HT-29 (cell line): ENCODE results near the gene NECTIN1. TPM values are rescaled to one million over a fixed set of nuclear protein-coding genes. Genes with fewer than 3 reads are reported as not detected.

Experiments
- DNase-seq: peaks from one replicate; pipeline ENCODE4 v3.0.0-alpha.2; 2015; ENCODE audit warnings: low spot score
- total RNA-seq: library from RNA; depleted of rRNA; stranded (reverse); fragments of >200 nt; shearing (Covaris generic); gene quantifications from 2 replicates; pipeline ENCODE4 v1.2.3, GENCODE V29; 2014

NECTIN1 gene
- total RNA-seq, 1 experiment from 2014 or later, result 46.5 TPM

- peak; percentile 66 for DNase-seq
Measured at GRCh38 chr11:119713359-119714040, 15.5 kb downstream of the NECTIN1 start.

- no peak for DNase-seq
Measured at GRCh38 chr11:119712459-119713358, 16.3 kb downstream of the NECTIN1 start.

- no peak for DNase-seq
Measured at GRCh38 chr11:119712006-119712405, 17.0 kb downstream of the NECTIN1 start.

GRCh38 chr11:119711476-119711875, 17.5 kb downstream of the NECTIN1 start:
- DNase-seq, result no peak

GRCh38 chr11:119710417-119710816, 18.6 kb downstream of the NECTIN1 start:
- no peak for DNase-seq

- DNase-seq, result no peak
Measured at GRCh38 chr11:119709638-119710346, 19.2 kb downstream of the NECTIN1 start.

- DNase-seq, result no peak
Measured at GRCh38 chr11:119709171-119709570, 19.8 kb downstream of the NECTIN1 start.

GRCh38 chr11:119708384-119708783, 20.6 kb downstream of the NECTIN1 start:
- no peak for DNase-seq

- DNase-seq, result no peak
Measured at GRCh38 chr11:119706887-119707286, 22.1 kb downstream of the NECTIN1 start.

- no peak for DNase-seq
Measured at GRCh38 chr11:119706029-119706428, 23.0 kb downstream of the NECTIN1 start.

GRCh38 chr11:119705362-119705761, 23.6 kb downstream of the NECTIN1 start:
- no peak for DNase-seq

GRCh38 chr11:119704849-119705248, 24.2 kb downstream of the NECTIN1 start:
- no peak for DNase-seq

GRCh38 chr11:119701591-119702549, 27.1 kb downstream of the NECTIN1 start:
- DNase-seq, result peak; percentile 54

- DNase-seq, result no peak
Measured at GRCh38 chr11:119700536-119701346, 28.3 kb downstream of the NECTIN1 start.

GRCh38 chr11:119700030-119700429, 29.0 kb downstream of the NECTIN1 start:
- no peak for DNase-seq

GRCh38 chr11:119699227-119699626, 29.8 kb downstream of the NECTIN1 start:
- DNase-seq, result peak; percentile 73

GRCh38 chr11:119697882-119698281, 31.1 kb downstream of the NECTIN1 start:
- no peak for DNase-seq

GRCh38 chr11:119697445-119697844, 31.6 kb downstream of the NECTIN1 start:
- no peak for DNase-seq

GRCh38 chr11:119696378-119697222, 32.4 kb downstream of the NECTIN1 start:
- peak; percentile 81 for DNase-seq
